Muscle layer of colon (tissue), 2 donors: ENCODE data around the gene GAL.
"Not testable (repeated sequence)": the region's sequence is repeated elsewhere in the genome, so short reads cannot be mapped to it uniquely, and the experiment has no call there.

Experiments used
- H3K27ac ChIP-seq: one replicate; pipeline ENCODE4 v1.7.0; 2013; ENCODE audit warnings: low read depth, mild to moderate bottlenecking, low read length, moderate library complexity
- H3K27me3 ChIP-seq, 2 donors: one replicate each; pipeline ENCODE4 v1.7.0; 2013; ENCODE audit warnings: low read length in 2 of 2, mild to moderate bottlenecking in 2 of 2; ENCODE audit not compliant: insufficient read depth in 2 of 2, control insufficient read depth in 1 of 2
- H3K36me3 ChIP-seq: one replicate; pipeline ENCODE4 v1.7.0; 2013; ENCODE audit warnings: mild to moderate bottlenecking, low read length; ENCODE audit not compliant: insufficient read depth
- H3K4me1 ChIP-seq: one replicate; pipeline ENCODE4 v1.7.0; 2013; ENCODE audit warnings: mild to moderate bottlenecking, low read length; ENCODE audit not compliant: insufficient read depth
- H3K4me3 ChIP-seq, 2 donors: one replicate each; pipeline ENCODE4 v1.7.0; 2013; ENCODE audit warnings: low read length in 2 of 2, low read depth in 1 of 2, mild to moderate bottlenecking in 1 of 2, moderate library complexity in 1 of 2
- H3K9ac ChIP-seq: one replicate; pipeline ENCODE4 v1.7.0; 2013; ENCODE audit warnings: low read length
- H3K9me3 ChIP-seq: one replicate; pipeline ENCODE4 v1.7.0; 2013; ENCODE audit warnings: mild to moderate bottlenecking, low read length
- donor health status: abdominal sarcoma.
- donor health status: Adenocarcinoma of cecum.

The GAL gene

DNA sequence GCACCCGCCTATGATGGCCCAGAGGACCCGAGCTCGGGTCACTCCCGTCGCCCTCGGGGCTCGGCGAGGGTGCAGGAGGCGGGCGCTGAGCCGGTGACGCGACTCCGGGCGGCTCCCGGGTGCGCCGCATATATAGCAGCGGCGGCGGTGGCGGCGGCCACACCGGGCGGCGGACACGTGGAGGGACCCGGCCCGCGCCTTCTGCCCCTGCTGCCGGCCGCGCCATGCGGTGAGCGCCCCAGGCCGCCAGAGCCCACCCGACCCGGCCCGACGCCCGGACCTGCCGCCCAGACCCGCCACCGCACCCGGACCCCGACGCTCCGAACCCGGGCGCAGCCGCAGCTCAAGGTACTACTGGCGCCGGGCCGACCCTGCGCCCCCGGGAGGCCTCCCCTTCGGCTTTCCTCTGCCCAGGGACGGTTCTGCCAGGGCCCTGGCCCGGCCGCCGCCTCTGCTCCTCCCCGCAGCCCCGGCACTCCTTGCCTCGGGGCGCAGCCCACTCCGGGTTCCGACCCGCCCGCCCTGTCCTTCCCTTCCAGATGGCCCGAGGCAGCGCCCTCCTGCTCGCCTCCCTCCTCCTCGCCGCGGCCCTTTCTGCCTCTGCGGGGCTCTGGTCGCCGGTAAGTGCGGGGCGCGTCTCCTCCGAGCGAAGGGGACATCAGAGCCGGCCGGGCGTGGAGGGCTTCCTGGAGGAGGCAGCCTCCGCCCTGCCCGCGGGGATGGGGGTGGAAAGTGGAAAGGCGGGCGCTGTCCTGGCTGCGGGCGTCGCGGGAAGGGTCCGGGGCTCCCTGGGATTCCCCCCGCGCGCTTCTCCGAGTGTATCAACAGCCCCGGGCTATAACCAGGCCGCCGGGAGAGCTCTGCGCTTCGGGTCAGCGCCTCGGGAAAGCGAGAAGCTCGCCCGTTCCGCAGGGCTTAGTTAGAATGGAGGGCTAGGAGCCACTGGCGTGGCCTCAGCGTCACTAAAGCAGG lies at the start of gene GAL:
Gene GAL, plus strand, starts transcription at position 160 of the 972 bp plus-strand sequence. Its CDS starts 380 bp downstream, at position 540.
- Histone ChIP-seq H3K27ac (no peak within 1 kb of the TSS), H3K4me1 (no peaks in the 10 kb centered on the region), H3K27me3 (peaks cover 8 to 45% of the 10 kb centered on the region in 2 donors), H3K36me3 (no peaks in the 10 kb centered on the region), H3K4me3 (no peak within 1 kb of the TSS), H3K9me3 (no peaks in the 10 kb centered on the region), H3K9ac (no peak within 1 kb of the TSS)

GRCh38 chr11:68634606-68635005 lies 49.7 kb upstream of the GAL start:
- H3K36me3 ChIP-seq = not testable (repeated sequence)

GRCh38 chr11:68635172-68635571 lies 49.2 kb upstream of the GAL start:
- H3K4me1 ChIP-seq, H3K4me3 ChIP-seq, H3K27ac ChIP-seq, H3K9me3 ChIP-seq, H3K27me3 ChIP-seq, H3K9ac ChIP-seq, H3K36me3 ChIP-seq: not testable (repeated sequence)

More at GRCh38 chr11:68634606-68635005, 49.7 kb upstream of the GAL start:
- not testable (repeated sequence) for H3K27me3 ChIP-seq, H3K4me3 ChIP-seq, H3K9me3 ChIP-seq, H3K9ac ChIP-seq, H3K4me1 ChIP-seq, H3K27ac ChIP-seq

- H3K27me3 ChIP-seq, H3K9me3 ChIP-seq, H3K4me3 ChIP-seq, H3K9ac ChIP-seq, H3K36me3 ChIP-seq, H3K27ac ChIP-seq, H3K4me1 ChIP-seq: not testable (repeated sequence)
Observed at GRCh38 chr11:68635883-68636282, 48.5 kb upstream of the GAL start.

- H3K27ac ChIP-seq, H3K4me3 ChIP-seq, H3K9me3 ChIP-seq, H3K4me1 ChIP-seq, H3K9ac ChIP-seq, H3K36me3 ChIP-seq: not testable (repeated sequence)
- peaks cover 0 to 12% of the 10 kb centered on the region in 2 donors for H3K27me3 ChIP-seq
Observed at GRCh38 chr11:68639322-68639721, 45.0 kb upstream of the GAL start.

DNA sequence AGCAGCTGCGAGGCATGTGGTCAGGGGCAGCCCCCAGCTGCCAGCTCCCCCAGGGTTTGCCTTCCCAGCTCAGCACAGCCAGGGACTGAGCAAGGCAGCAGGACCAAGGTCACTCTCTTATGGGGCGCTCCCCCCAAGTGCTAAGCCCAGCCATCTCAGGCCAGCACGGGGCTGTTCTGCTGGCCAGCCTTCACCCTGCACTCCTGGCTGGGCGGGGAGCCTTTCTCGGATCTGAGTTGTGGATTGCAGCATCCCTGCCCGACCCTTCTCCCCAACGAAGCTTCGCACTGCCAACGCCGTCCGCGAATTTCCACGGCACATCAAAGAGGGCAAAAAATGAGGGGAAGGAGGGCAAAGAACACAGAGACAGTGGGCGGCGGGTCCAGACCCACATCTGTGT lies 42.5 kb upstream of the GAL start:
- no peak overlapping the region for H3K9ac ChIP-seq
- no peaks in the 10 kb centered on the region for H3K9me3 ChIP-seq
- no peak overlapping the region for H3K27ac ChIP-seq
- H3K4me3 ChIP-seq = no peak overlapping the region
- H3K27me3 ChIP-seq = peaks cover 0 to 12% of the 10 kb centered on the region in 2 donors
- H3K36me3 ChIP-seq = no peaks in the 10 kb centered on the region
- no peaks in the 10 kb centered on the region for H3K4me1 ChIP-seq

- Histone ChIP-seq H3K4me1 (no peaks in the 10 kb centered on the region), H3K9ac (no peak overlapping the region), H3K27me3 (peaks cover 0 to 12% of the 10 kb centered on the region in 2 donors), H3K9me3 (no peaks in the 10 kb centered on the region), H3K36me3 (no peaks in the 10 kb centered on the region), H3K27ac (no peak overlapping the region), H3K4me3 (no peak overlapping the region)
Observed at GRCh38 chr11:68643585-68643984, 40.8 kb upstream of the GAL start.

DNA sequence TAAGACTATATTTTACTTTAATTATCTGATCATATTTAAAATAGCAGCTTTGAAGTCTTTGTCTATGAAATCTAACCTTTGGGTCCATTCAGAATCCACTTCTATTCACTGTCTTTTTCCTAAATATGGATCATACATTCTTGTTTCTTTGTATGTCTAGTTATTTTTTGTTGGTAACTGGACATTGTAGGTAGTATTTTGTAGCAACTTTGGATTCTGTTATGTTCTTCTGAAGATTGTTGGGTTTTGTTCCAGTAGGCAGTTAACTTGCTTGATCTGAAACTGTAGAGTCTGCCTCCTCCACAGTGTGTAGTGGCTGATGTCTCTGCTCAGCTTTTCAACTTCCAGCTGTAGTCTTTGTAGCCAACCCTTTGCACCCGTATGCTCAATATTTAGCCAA lies 37.5 kb upstream of the GAL start:
- H3K9me3 ChIP-seq = no peaks in the 10 kb centered on the region
- no peak overlapping the region for H3K9ac ChIP-seq
- H3K27ac ChIP-seq = no peak overlapping the region
- H3K27me3 ChIP-seq = peaks cover 0 to 14% of the 10 kb centered on the region in 2 donors
- H3K36me3 ChIP-seq = no peaks in the 10 kb centered on the region
- no peak overlapping the region for H3K4me3 ChIP-seq
- no peaks in the 10 kb centered on the region for H3K4me1 ChIP-seq

GRCh38 chr11:68649851-68650555 lies 34.3 kb upstream of the GAL start:
- Histone ChIP-seq H3K4me1 (no peaks in the 10 kb centered on the region), H3K9me3 (peaks cover under 1% of the 10 kb centered on the region), H3K4me3 (no peak overlapping the region), H3K36me3 (no peaks in the 10 kb centered on the region), H3K9ac (no peak overlapping the region), H3K27ac (no peak overlapping the region), H3K27me3 (peaks cover 0 to 10% of the 10 kb centered on the region in 2 donors)

- Histone ChIP-seq H3K9me3 (peaks cover 8% of the 10 kb centered on the region), H3K4me3 (no peak overlapping the region), H3K36me3 (no peaks in the 10 kb centered on the region), H3K4me1 (no peaks in the 10 kb centered on the region), H3K9ac (no peak overlapping the region), H3K27ac (no peak overlapping the region), H3K27me3 (peaks cover 0 to 10% of the 10 kb centered on the region in 2 donors)
Observed at GRCh38 chr11:68650801-68651200, 33.5 kb upstream of the GAL start.

GRCh38 chr11:68651208-68651984 lies 32.9 kb upstream of the GAL start:
- H3K9me3 ChIP-seq = peaks cover 8% of the 10 kb centered on the region
- H3K4me3 ChIP-seq = no peak overlapping the region
- peaks cover 0 to 10% of the 10 kb centered on the region in 2 donors for H3K27me3 ChIP-seq
- no peaks in the 10 kb centered on the region for H3K4me1 ChIP-seq
- no peak overlapping the region for H3K9ac ChIP-seq
- no peak overlapping the region for H3K27ac ChIP-seq
- no peaks in the 10 kb centered on the region for H3K36me3 ChIP-seq
